OCI-LY1 (cell line): ENCODE results near the gene IL21R.

Experiments used
- CTCF ChIP-seq: fragments of 200-600 bp; sonication (generic), shearing (Covaris generic); IDR thresholded peaks from 2 replicates; pipeline ENCODE4 v1.5.1; 2017; ENCODE audit warnings: mild to moderate bottlenecking, antibody characterized with exemption, low read length, moderate library complexity, mixed read lengths
- EZH2 ChIP-seq: fragments of 200-600 bp; sonication (generic), shearing (Covaris generic); IDR thresholded peaks from 2 replicates; pipeline ENCODE4 v1.8.0; 2017; ENCODE audit warnings: borderline replicate concordance, mixed run types, mild to moderate bottlenecking, antibody characterized with exemption, low read length, moderate library complexity, mixed read lengths

- TF ChIP-seq CTCF = no peak
- no peak for TF ChIP-seq EZH2
Measured at GRCh38 chr16:27365142-27366089, 36.6 kb upstream of the IL21R start.
